Natural killer cell treated with Interleukin-12 subunit alpha and Interleukin-12 subunit beta and Interleukin-15 and Interleukin-18, amount 100 ng/mL, for 72 hours (primary cell): Measurements from ENCODE around the gene RTN4RL1. TPM values are rescaled to one million over a fixed set of nuclear protein-coding genes. Genes with fewer than 3 reads are reported as not detected.

ENCODE experiments used
- ATAC-seq, 2 donors: fragments of 150-1000 bp; cut with Tn5 transposase in 1 of 2; sonication (Bioruptor Pico), chemical (Tn5 transposase) in 1 of 2; 2 replicates each; pipeline ENCODE4 v1.10.0; 2021
- DNase-seq: peaks from one replicate; pipeline ENCODE4 v3.0.0; 2022; ENCODE audit warnings: low spot score
- H3K27ac Mint-ChIP-seq, 2 donors: 1 replicate in 1 of 2; 2 replicates in 1 of 2; pipeline ENCODE4 v1.8.0; 2022; ENCODE audit warnings: mixed read lengths in 2 of 2, mild to moderate bottlenecking in 1 of 2, moderate library complexity in 1 of 2
- H3K27me3 Mint-ChIP-seq, 2 donors: 1 replicate in 1 of 2; 2 replicates in 1 of 2; pipeline ENCODE4 v1.8.0; 2022; ENCODE audit warnings: mixed read lengths in 2 of 2
- H3K36me3 Mint-ChIP-seq: one replicate; pipeline ENCODE4 v1.8.0; 2022; ENCODE audit warnings: mixed read lengths
- H3K4me1 Mint-ChIP-seq, 2 donors: 1 replicate in 1 of 2; 2 replicates in 1 of 2; pipeline ENCODE4 v1.8.0; 2022; ENCODE audit warnings: low read depth in 2 of 2, mixed read lengths in 2 of 2, mild to moderate bottlenecking in 1 of 2
- H3K4me3 Mint-ChIP-seq: one replicate; pipeline ENCODE4 v1.8.0; 2022; ENCODE audit warnings: mixed read lengths
- H3K9me3 Mint-ChIP-seq: 2 replicates; pipeline ENCODE4 v1.8.0; 2022; ENCODE audit warnings: mixed read lengths
- total RNA-seq, 2 donors: library from RNA; stranded (reverse); gene quantifications; one replicate each; pipeline ENCODE4 v1.2.3, GENCODE V29; 2022

Gene RTN4RL1
- total RNA-seq: not detected

GRCh38 chr17:2025220-2025621, at the start of gene RTN4RL1:
Gene RTN4RL1, minus strand, starts transcription at chr17:2025334. Its CDS starts 469 bp downstream, at chr17:2024865.
- H3K4me1 Mint-ChIP-seq: peaks cover 4 to 7% of the 10 kb centered on the region in 2 donors
- H3K4me3 Mint-ChIP-seq: peak within 1 kb of the TSS; percentile 67
- H3K27ac Mint-ChIP-seq: no peak within 1 kb of the TSS
- H3K9me3 Mint-ChIP-seq: no peaks in the 10 kb centered on the region
- ATAC-seq (peak in 1 of 2 donors; percentile 17), DNase-seq (peak; percentile 68)
- H3K27me3 Mint-ChIP-seq: peaks cover 15 to 16% of the 10 kb centered on the region in 2 donors
- H3K36me3 Mint-ChIP-seq: peaks cover 4% of the 10 kb centered on the region

GRCh38 chr17:2074919-2075318, 49.8 kb upstream of the RTN4RL1 start:
- no peak for DNase-seq
- peaks cover 32 to 34% of the 10 kb centered on the region in 2 donors for H3K4me1 Mint-ChIP-seq
- no peak overlapping the region for H3K27ac Mint-ChIP-seq
- no peak for ATAC-seq
- peaks cover 11% of the 10 kb centered on the region for H3K36me3 Mint-ChIP-seq
- no peak overlapping the region for H3K4me3 Mint-ChIP-seq
- no peaks in the 10 kb centered on the region for H3K9me3 Mint-ChIP-seq
- no peaks in the 10 kb centered on the region for H3K27me3 Mint-ChIP-seq

- peak overlapping the region; percentile 83 for H3K4me3 Mint-ChIP-seq
These were observed 46.5 kb upstream of the RTN4RL1 start for GRCh38 chr17:2071455-2072281.

GRCh38 chr17:2071024-2071385, 45.9 kb upstream of the RTN4RL1 start:
- Mint-ChIP-seq H3K4me1 (peaks cover 27 to 57% of the 10 kb centered on the region in 2 donors), H3K27me3 (no peaks in the 10 kb centered on the region), H3K9me3 (no peaks in the 10 kb centered on the region), H3K27ac (peak overlapping the region in 1 of 2 donors; percentile 88), H3K36me3 (peaks cover 6% of the 10 kb centered on the region), H3K4me3 (peak overlapping the region; percentile 83)
- ATAC-seq (no peak), DNase-seq (no peak)

More at GRCh38 chr17:2071455-2072281, 46.5 kb upstream of the RTN4RL1 start:
- H3K36me3 Mint-ChIP-seq: peaks cover 6% of the 10 kb centered on the region
- ATAC-seq (no peak), DNase-seq (no peak)
- peaks cover 29 to 62% of the 10 kb centered on the region in 2 donors for H3K4me1 Mint-ChIP-seq
- no peaks in the 10 kb centered on the region for H3K27me3 Mint-ChIP-seq
- no peaks in the 10 kb centered on the region for H3K9me3 Mint-ChIP-seq
- peak overlapping the region in 1 of 2 donors; percentile 88 for H3K27ac Mint-ChIP-seq

- Mint-ChIP-seq H3K4me1 (peaks cover 24 to 55% of the 10 kb centered on the region in 2 donors), H3K9me3 (no peaks in the 10 kb centered on the region), H3K4me3 (peak overlapping the region; percentile 83), H3K36me3 (peaks cover 6% of the 10 kb centered on the region), H3K27ac (peak overlapping the region in 1 of 2 donors; percentile 88), H3K27me3 (no peaks in the 10 kb centered on the region)
- DNase-seq (no peak), ATAC-seq (peak; percentile 84 to 92)
These were observed 45.3 kb upstream of the RTN4RL1 start for GRCh38 chr17:2070241-2071023.

GRCh38 chr17:2068519-2069051, 43.5 kb upstream of the RTN4RL1 start:
- peaks cover 32 to 67% of the 10 kb centered on the region in 2 donors for H3K4me1 Mint-ChIP-seq
- DNase-seq (no peak), ATAC-seq (peak in 1 of 2 donors; percentile 24)
- no peaks in the 10 kb centered on the region for H3K27me3 Mint-ChIP-seq
- H3K4me3 Mint-ChIP-seq: peak overlapping the region; percentile 66
- H3K36me3 Mint-ChIP-seq: peaks cover 6% of the 10 kb centered on the region
- peak overlapping the region; percentile 16 to 88 for H3K27ac Mint-ChIP-seq
- H3K9me3 Mint-ChIP-seq: no peaks in the 10 kb centered on the region

- DNase-seq (no peak), ATAC-seq (no peak)
- Mint-ChIP-seq H3K4me1 (peaks cover 32 to 72% of the 10 kb centered on the region in 2 donors), H3K4me3 (no peak overlapping the region), H3K9me3 (no peaks in the 10 kb centered on the region), H3K36me3 (peaks cover 6% of the 10 kb centered on the region), H3K27me3 (no peaks in the 10 kb centered on the region), H3K27ac (peak overlapping the region in 1 of 2 donors; percentile 88)
These were observed 42.9 kb upstream of the RTN4RL1 start for GRCh38 chr17:2068031-2068518.

- DNase-seq: no peak
- no peak overlapping the region for H3K4me3 Mint-ChIP-seq
- peaks cover 35 to 74% of the 10 kb centered on the region in 2 donors for H3K4me1 Mint-ChIP-seq
- ATAC-seq: no peak
- H3K36me3 Mint-ChIP-seq: peaks cover 6% of the 10 kb centered on the region
- no peaks in the 10 kb centered on the region for H3K9me3 Mint-ChIP-seq
- H3K27ac Mint-ChIP-seq: peak overlapping the region in 1 of 2 donors; percentile 88
- H3K27me3 Mint-ChIP-seq: no peaks in the 10 kb centered on the region
These were observed 42.5 kb upstream of the RTN4RL1 start for GRCh38 chr17:2067608-2068024.

GRCh38 chr17:2067048-2067561, 42.0 kb upstream of the RTN4RL1 start:
- H3K36me3 Mint-ChIP-seq: peaks cover 2% of the 10 kb centered on the region
- H3K27ac Mint-ChIP-seq: no peak overlapping the region
- H3K9me3 Mint-ChIP-seq: no peaks in the 10 kb centered on the region
- DNase-seq (no peak), ATAC-seq (no peak)
- H3K4me1 Mint-ChIP-seq: peaks cover 40 to 75% of the 10 kb centered on the region in 2 donors
- H3K27me3 Mint-ChIP-seq: no peaks in the 10 kb centered on the region
- H3K4me3 Mint-ChIP-seq: no peak overlapping the region

GRCh38 chr17:2065949-2066400, 40.8 kb upstream of the RTN4RL1 start:
- H3K27ac Mint-ChIP-seq: no peak overlapping the region
- ATAC-seq (no peak), DNase-seq (no peak)
- no peaks in the 10 kb centered on the region for H3K27me3 Mint-ChIP-seq
- no peak overlapping the region for H3K4me3 Mint-ChIP-seq
- no peaks in the 10 kb centered on the region for H3K9me3 Mint-ChIP-seq
- no peaks in the 10 kb centered on the region for H3K36me3 Mint-ChIP-seq
- H3K4me1 Mint-ChIP-seq: peaks cover 40 to 66% of the 10 kb centered on the region in 2 donors

GRCh38 chr17:2064980-2065785, 40.0 kb upstream of the RTN4RL1 start:
- peaks cover 4% of the 10 kb centered on the region for H3K36me3 Mint-ChIP-seq
- H3K27ac Mint-ChIP-seq: peak overlapping the region; percentile 45 to 75
- peak overlapping the region; percentile 12 for H3K4me3 Mint-ChIP-seq
- H3K9me3 Mint-ChIP-seq: no peaks in the 10 kb centered on the region
- ATAC-seq: peak; percentile 65
- no peak for DNase-seq
- peaks cover 44 to 66% of the 10 kb centered on the region in 2 donors for H3K4me1 Mint-ChIP-seq
- no peaks in the 10 kb centered on the region for H3K27me3 Mint-ChIP-seq

GRCh38 chr17:2064520-2064971, 39.4 kb upstream of the RTN4RL1 start:
- H3K4me3 Mint-ChIP-seq: peak overlapping the region; percentile 12
- H3K9me3 Mint-ChIP-seq: no peaks in the 10 kb centered on the region
- ATAC-seq (peak; percentile 1 to 32), DNase-seq (no peak)
- H3K27me3 Mint-ChIP-seq: no peaks in the 10 kb centered on the region
- H3K36me3 Mint-ChIP-seq: peaks cover 4% of the 10 kb centered on the region
- peak overlapping the region; percentile 45 to 75 for H3K27ac Mint-ChIP-seq
- H3K4me1 Mint-ChIP-seq: peaks cover 40 to 63% of the 10 kb centered on the region in 2 donors
